Fibroblast of lung (primary cell): ENCODE data around the gene ACACB. TPM values are rescaled to one million over a fixed set of nuclear protein-coding genes. Genes with fewer than 3 reads are reported as not detected.

Experiments used
- DNase-seq, 2 donors: peaks; one replicate each; pipeline versions ENCODE4 v3.0.0 to v3.0.0-alpha.2; 2010; ENCODE audit warnings: low read depth in 2 of 2
- H2AFZ ChIP-seq: 2 replicates; pipeline ENCODE4 v1.5.1; 2012; ENCODE audit warnings: low read length, control low read depth, inconsistent platforms
- H3K27ac ChIP-seq: 2 replicates; pipeline ENCODE4 v1.5.1; 2011; ENCODE audit warnings: low read length, control low read depth; ENCODE audit not compliant: insufficient read depth
- H3K27me3 ChIP-seq: 2 replicates; pipeline ENCODE4 v1.5.1; 2011; ENCODE audit warnings: mild to moderate bottlenecking, low read length; ENCODE audit not compliant: control insufficient read depth, insufficient read depth
- H3K36me3 ChIP-seq: 2 replicates; pipeline ENCODE4 v1.5.1; 2011; ENCODE audit warnings: low read length; ENCODE audit not compliant: control insufficient read depth, insufficient read depth
- H3K4me1 ChIP-seq: 2 replicates; pipeline ENCODE4 v1.5.1; 2011; ENCODE audit warnings: low read length; ENCODE audit not compliant: control insufficient read depth, insufficient read depth; ENCODE audit errors: extremely low read depth
- H3K4me2 ChIP-seq: 2 replicates; pipeline ENCODE4 v1.5.1; 2011; ENCODE audit warnings: low read length, control low read depth; ENCODE audit not compliant: insufficient read depth; ENCODE audit errors: extremely low read depth
- H3K4me3 ChIP-seq, 4 experiments: fragments of 200-600 bp in 1 of 4; sonication (generic) in 1 of 4; replicated peaks in 1 of 4; 2 replicates each; pipeline ENCODE4 v1.5.1; 2011 to 2016; ENCODE audit warnings: low read length in 4 of 4, low read depth in 3 of 4, mild to moderate bottlenecking in 3 of 4, control low read depth in 2 of 4, inconsistent platforms in 1 of 4, mixed read lengths in 1 of 4; ENCODE audit not compliant: insufficient read depth in 1 of 4; ENCODE audit errors: control extremely low read depth in 1 of 4
- H3K79me2 ChIP-seq: 2 replicates; pipeline ENCODE4 v1.5.1; 2012; ENCODE audit warnings: mild to moderate bottlenecking, low read length, inconsistent platforms; ENCODE audit not compliant: control insufficient read depth, insufficient read depth
- H3K9ac ChIP-seq: 2 replicates; pipeline ENCODE4 v1.5.1; 2011; ENCODE audit warnings: mild to moderate bottlenecking, low read length, control low read depth; ENCODE audit not compliant: insufficient read depth
- H3K9me3 ChIP-seq: 2 replicates; pipeline ENCODE4 v1.5.1; 2012; ENCODE audit warnings: low read depth, low read length; ENCODE audit not compliant: control insufficient read depth, insufficient read depth
- H4K20me1 ChIP-seq: 2 replicates; pipeline ENCODE4 v1.5.1; 2011; ENCODE audit warnings: low read length; ENCODE audit not compliant: control insufficient read depth, insufficient read depth; ENCODE audit errors: extremely low read depth
- EZH2 ChIP-seq: IDR thresholded peaks from 2 replicates; pipeline ENCODE4 v1.5.1; 2012; ENCODE audit warnings: low read length, control low read depth, mild to moderate bottlenecking; ENCODE audit errors: missing control alignments
- polyA plus RNA-seq, 2 donors: library from polyadenylated mRNA; depleted of rRNA in 1 of 2; stranded (reverse) in 1 of 2; unstranded in 1 of 2; fragments of >200 nt; gene quantifications; 2 replicates each; pipeline ENCODE4 v1.2.1, GENCODE V29; 2011 to 2012; ENCODE audit warnings: missing spikeins in 1 of 2
- total RNA-seq: library from RNA; depleted of rRNA; stranded (reverse); fragments of >200 nt; gene quantifications from 2 replicates; pipeline ENCODE4 v1.2.1, GENCODE V29; 2014
- TF ChIP-seq, protein P1 (sequence below), 2 donors: IDR thresholded peaks in 1 of 2; conservative IDR thresholded peaks in 1 of 2; 1 replicate in 1 of 2; 2 replicates in 1 of 2; pipeline ENCODE4 v1.5.1; 2011 to 2012; ENCODE audit warnings: low read length in 2 of 2, control low read depth in 1 of 2, inconsistent platforms in 1 of 2, low read depth in 1 of 2, mild to moderate bottlenecking in 1 of 2

ACACB gene
- total and polyA plus RNA-seq, 2 donors (not counting 1 experiment from before 2014, with no cell fraction given), result 1.5 to 9.1 TPM

DNA sequence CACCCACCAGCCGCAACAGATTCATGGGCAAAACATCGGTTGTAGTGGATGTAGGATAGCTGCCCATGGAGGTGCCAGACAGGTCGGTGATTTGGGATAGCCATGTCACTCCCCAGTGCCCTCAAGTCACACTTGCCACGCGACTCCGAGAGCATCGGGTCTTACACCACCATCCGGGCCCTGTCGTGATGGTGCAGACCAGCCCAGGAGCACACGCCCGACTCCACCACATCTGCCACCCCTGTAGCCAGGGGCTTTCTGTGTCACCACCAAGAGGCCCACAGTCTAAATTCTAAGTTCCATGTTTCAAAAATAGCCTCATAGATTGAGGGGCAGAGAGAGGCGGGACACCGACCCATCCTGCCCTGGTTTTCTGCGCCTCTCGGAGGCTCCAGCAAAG, 174.7 kb downstream of the ACACB start:
- no peak overlapping the region for H3K27ac ChIP-seq
- H3K4me1 ChIP-seq, result no peaks in the 10 kb centered on the region
- TF ChIP-seq EZH2, result no peak
- TF ChIP-seq, protein P1, sequence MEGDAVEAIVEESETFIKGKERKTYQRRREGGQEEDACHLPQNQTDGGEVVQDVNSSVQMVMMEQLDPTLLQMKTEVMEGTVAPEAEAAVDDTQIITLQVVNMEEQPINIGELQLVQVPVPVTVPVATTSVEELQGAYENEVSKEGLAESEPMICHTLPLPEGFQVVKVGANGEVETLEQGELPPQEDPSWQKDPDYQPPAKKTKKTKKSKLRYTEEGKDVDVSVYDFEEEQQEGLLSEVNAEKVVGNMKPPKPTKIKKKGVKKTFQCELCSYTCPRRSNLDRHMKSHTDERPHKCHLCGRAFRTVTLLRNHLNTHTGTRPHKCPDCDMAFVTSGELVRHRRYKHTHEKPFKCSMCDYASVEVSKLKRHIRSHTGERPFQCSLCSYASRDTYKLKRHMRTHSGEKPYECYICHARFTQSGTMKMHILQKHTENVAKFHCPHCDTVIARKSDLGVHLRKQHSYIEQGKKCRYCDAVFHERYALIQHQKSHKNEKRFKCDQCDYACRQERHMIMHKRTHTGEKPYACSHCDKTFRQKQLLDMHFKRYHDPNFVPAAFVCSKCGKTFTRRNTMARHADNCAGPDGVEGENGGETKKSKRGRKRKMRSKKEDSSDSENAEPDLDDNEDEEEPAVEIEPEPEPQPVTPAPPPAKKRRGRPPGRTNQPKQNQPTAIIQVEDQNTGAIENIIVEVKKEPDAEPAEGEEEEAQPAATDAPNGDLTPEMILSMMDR (conservative IDR thresholded peaks at IDR 0.05 in 1 of 2, IDR thresholded peaks at IDR 0.05 in 1 of 2; ENCODE audit: low read depth in 1 of 2, low read length in 2 of 2), result no peak
- H2AFZ ChIP-seq, result peak overlapping the region; percentile 62
- H3K9ac ChIP-seq, result no peak overlapping the region
- H3K27me3 ChIP-seq, result no peaks in the 10 kb centered on the region
- H3K4me2 ChIP-seq, result peak overlapping the region; percentile 44
- no peaks in the 10 kb centered on the region for H3K79me2 ChIP-seq
- DNase-seq, result no peak
- H4K20me1 ChIP-seq, result no peaks in the 10 kb centered on the region
- no peaks in the 10 kb centered on the region for H3K36me3 ChIP-seq
- no peak overlapping the region for H3K4me3 ChIP-seq
- no peaks in the 10 kb centered on the region for H3K9me3 ChIP-seq

DNA sequence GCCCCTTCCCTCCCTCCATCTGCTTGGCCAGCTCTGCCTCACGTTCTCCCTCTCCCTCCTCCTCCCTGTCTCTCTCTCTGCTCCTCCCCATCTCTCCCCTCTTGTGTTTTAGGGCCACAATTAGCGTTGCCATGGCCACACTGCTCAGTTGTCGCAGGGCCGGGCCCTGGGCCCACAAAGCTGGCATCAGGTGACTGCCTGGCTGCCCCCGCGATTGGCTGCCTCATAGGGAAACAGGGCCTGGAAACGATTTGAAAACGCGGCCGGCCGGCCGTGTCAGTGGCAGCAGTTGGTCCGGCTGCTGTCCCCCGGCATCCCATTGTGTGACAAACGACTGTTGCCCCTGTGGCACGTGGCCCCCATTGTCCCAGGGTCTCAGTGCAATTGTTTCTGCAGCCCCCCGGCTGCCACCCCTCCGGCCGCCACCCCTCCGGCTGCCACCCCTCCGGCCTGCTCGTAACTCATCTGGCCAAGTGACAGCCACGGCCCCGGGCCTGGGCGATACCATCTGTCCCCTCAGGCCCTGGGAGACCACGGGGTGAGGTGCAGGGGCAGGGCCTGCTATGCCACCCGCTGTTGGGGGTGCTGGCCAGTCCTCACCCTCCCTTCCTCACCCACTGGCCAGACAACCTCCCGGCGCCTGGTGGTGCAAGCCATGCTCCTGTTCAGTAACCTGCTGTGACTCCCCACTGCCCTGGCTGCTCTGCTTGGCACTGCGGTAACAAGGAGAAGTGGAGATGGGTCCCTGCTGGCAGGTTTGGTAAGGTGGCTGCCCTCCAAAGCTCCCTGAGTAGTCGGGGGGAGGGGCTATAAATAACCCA, 175.3 kb downstream of the ACACB start:
- Histone ChIP-seq H3K9me3 (no peaks in the 10 kb centered on the region), H3K4me1 (no peaks in the 10 kb centered on the region), H4K20me1 (no peaks in the 10 kb centered on the region), H3K27me3 (no peaks in the 10 kb centered on the region), H3K9ac (no peak overlapping the region), H3K4me2 (peak overlapping the region; percentile 44), H3K36me3 (no peaks in the 10 kb centered on the region), H2AFZ (peak overlapping the region; percentile 62), H3K79me2 (no peaks in the 10 kb centered on the region), H3K4me3 (peak overlapping the region in 1 of 4 experiments; percentile 22), H3K27ac (no peak overlapping the region)
- no peak for TF ChIP-seq EZH2
- TF ChIP-seq, protein P1 (conservative IDR thresholded peaks at IDR 0.05 in 1 of 2, IDR thresholded peaks at IDR 0.05 in 1 of 2; ENCODE audit: low read depth in 1 of 2, low read length in 2 of 2), result no peak
- DNase-seq, result peak; percentile 17 to 41

DNA sequence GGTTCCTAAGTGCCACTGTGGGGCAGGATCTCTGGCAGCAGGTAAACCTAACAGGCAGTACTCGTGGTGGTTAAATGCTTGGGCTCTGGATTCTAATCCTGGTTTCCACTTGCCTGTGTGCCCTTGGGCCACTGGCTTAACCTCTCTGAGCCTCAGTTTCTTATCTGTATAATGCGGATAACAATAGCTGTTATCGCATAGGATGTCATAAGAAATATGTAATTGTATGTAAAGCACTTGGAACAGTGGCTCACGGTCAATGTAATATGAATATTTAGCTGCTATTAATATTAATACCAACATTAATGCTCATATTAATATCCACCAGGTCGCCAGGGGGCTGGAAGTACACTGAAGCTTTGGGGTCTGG, 175.9 kb downstream of the ACACB start:
- TF ChIP-seq, protein P1 (conservative IDR thresholded peaks at IDR 0.05 in 1 of 2, IDR thresholded peaks at IDR 0.05 in 1 of 2; ENCODE audit: low read depth in 1 of 2, low read length in 2 of 2), result no peak
- TF ChIP-seq EZH2, result no peak
- Histone ChIP-seq H3K4me2 (no peak overlapping the region), H3K9ac (no peak overlapping the region), H3K27me3 (no peaks in the 10 kb centered on the region), H3K9me3 (no peaks in the 10 kb centered on the region), H4K20me1 (no peaks in the 10 kb centered on the region), H3K27ac (no peak overlapping the region), H2AFZ (no peak overlapping the region), H3K4me3 (no peak overlapping the region), H3K79me2 (no peaks in the 10 kb centered on the region), H3K4me1 (no peaks in the 10 kb centered on the region), H3K36me3 (no peaks in the 10 kb centered on the region)
- DNase-seq, result no peak
